Stimulated activated CD4-positive, alpha-beta T cell treated with anti-CD3 and anti-CD28 coated beads, Interleukin-1b, Interleukin-23, amount 100 ng/mL, for 48 hours (primary cell): ENCODE data around the gene MALRD1.

Source experiments
- DNase-seq: peaks from one replicate; pipeline ENCODE4 v3.0.0-alpha.2; 2020

The MALRD1 gene

DNA sequence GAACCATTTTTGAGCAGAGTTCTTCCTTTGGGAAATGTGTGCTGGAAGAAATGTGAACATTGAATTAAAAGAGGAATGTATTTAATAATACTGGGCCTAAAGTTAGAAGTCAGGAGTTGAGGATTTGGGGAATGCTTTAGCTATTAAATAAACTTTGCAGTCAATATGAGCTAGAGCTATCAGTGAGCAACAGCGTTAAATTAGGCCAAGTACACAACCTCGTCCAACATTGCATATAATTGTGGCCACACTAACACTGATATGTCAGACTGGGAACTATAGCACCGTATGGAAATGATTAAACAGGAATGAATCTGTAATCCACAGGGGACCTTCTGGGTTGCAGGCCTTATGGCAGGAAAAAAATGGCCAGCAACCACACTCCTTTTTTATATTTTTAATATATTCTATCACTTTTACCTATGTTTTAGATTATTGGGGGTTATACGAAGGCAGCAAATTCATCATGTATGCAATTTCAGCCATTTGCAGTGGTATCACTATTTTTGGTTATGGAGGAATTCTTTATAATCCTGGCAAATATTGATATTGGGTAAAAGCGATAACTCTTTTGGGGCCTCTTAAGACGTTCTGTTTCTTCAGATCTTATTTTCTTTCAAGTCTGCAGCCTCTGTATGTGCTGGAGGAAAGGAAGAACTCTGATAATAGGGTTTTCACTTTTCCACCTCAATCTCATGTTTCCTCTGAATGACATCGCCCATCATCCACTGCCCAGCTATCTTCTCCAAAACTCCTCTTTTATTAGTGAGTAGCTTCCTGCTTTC is 531.4 kb downstream of the MALRD1 start:
- no peak for DNase-seq

DNA sequence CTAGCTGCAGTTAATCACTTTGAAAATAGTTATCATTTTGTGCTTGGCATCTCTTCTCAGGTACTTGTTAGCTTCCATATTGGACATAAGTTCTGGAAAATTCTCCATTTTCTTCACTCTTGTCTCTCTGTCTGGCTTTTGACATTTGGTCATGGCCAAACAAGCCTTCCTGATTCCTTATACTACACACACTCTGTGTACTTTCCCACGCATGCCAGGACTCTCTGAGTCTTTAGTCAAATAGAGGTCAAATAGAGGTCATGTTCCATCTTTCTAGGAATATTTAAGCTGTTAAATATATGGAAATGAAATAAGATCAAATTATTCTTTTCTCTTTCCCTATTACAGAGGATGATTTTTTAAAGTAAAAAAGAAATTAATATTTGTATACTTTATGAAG is 532.1 kb downstream of the MALRD1 start:
- no peak for DNase-seq

DNA sequence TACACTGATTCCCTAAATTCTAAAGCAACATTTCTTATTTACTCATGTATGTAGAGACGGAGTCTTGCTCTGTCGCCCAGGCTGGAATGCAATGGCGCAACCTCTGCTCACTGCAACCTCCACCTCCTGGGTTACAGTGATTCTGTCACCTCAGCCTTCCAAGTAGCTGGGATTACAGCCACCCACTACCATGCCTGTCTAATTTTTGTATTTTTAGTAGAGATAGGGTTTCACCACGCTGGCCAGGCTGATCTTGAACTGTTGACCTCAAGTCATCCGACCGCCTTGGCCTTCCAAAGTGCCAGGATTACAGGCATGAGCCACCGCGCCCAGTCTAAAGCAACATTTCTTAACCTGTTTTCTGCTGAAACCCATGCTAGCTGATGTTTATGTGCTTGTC is 540.0 kb downstream of the MALRD1 start:
- no peak for DNase-seq

DNA sequence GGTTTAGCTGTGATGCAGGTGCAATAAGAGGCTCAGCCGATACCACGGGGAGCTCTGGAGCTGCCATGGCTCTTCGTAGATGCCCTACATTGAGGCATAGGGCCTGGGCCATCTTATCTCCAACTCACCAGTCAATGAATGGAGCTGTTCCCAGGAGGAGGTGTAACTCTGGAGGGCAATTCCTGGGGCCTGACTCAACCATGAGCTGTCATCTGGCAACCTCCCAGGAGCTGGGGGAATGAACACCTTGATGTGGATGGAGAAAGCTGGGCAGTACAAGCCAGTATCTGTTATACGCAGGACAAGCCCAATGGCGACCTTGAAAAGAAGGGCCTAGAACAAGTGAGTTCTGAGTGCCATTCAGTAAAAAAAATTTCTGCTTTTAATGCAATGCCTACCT is 543.7 kb downstream of the MALRD1 start:
- no peak for DNase-seq

- DNase-seq = no peak
Observed at GRCh38 chr10:19595212-19595845, 546.7 kb downstream of the MALRD1 start.

- DNase-seq = no peak
Observed at GRCh38 chr10:19605806-19606205, 557.2 kb downstream of the MALRD1 start.

DNA sequence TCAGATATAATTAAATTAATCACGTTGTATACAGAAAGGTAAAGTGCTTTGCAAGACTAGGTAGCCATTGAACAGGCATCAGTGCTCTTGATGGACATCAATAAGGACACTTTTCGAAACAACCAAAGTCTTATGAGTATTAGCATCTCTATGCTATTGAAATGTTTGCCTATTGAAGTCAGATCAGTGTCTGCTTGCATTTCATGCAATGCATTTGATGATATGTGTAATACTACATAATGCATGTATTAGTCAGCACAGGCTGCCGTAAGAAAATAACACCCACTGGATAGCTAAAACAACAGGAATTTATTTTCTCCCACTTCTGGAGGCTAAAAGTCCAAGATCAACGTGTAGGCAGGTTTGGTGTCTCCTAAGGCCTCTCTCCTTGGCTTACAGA is 558.4 kb downstream of the MALRD1 start:
- no peak for DNase-seq

DNA sequence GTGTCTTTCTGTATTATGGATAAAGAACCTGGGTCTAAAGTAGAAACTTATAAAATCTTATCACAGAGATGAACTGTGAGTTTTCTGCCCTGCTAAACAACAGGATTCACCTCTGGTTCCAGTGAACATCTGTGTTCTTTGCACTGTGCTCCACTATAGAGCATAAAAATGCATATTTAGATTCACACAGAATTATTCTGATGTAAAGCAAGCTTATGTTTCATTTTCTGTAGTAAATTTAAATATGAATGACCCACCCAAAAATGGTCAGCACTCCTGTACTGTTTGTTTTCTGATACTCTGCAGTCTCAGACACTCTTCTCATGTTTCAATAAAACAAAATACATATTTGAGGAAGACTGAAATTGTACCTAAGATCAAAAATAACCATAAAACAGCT is 563.2 kb downstream of the MALRD1 start:
- DNase-seq = no peak

DNA sequence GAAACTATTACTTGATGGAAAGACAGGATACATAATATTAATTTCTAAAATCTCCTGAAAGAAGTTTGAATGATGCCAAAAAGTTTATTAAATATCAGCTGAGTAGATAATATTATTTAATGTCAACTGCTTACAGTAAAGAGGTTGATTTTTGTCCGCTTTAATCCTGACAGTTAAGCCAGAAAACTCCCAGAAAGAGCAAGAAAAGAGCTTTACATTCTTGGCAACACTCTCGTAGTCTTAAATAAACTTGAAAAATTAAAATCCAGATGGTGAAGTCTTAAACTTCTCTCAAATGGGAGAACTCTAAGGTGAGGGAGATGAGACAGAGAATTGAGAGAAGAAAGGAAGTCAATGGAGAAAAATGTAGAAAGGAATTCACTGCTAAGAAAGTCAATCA is 568.4 kb downstream of the MALRD1 start:
- no peak for DNase-seq

GRCh38 chr10:19620811-19621210 is 572.2 kb downstream of the MALRD1 start:
- no peak for DNase-seq

DNA sequence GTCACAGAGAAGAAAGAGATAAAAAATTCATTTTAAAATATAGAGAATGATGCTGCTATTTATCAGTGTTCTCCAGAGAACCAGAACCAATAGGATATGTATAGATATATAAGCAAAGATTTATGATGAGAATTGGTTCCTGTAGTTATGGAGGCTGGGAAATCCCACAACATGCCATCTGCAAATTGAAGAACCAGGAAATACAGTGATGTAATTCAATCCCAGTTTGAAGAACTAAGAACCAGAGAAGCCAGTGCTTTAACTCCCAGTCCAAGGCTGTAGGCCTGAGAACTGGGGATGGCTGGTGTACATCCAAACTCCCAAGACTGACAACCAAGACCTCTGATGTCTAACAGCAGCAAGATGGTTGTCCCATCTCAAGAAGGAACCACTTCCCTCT is 574.7 kb downstream of the MALRD1 start:
- DNase-seq = no peak

DNA sequence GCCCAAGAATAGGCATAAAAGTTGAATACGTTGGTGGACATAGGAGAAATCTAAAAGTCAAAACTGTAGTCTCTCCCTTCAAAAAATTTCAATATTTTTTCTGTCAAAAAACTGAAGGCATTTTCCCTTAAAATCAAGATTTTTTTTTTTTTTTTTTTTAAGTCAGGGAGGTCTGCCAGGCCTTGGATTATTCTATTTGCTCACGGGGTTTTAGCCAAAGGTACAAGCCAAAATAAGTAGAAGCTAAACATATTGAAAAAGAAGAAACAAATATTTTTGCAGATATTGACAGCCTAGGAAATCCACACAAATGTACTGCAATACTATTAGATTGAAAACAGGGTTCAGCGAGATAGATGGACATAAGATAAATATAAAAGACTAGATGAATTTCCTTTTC is 577.6 kb downstream of the MALRD1 start:
- no peak for DNase-seq

- no peak for DNase-seq
Observed at GRCh38 chr10:19628767-19629560, 580.4 kb downstream of the MALRD1 start.

- no peak for DNase-seq
Observed at GRCh38 chr10:19629567-19629966, 581.0 kb downstream of the MALRD1 start.

DNA sequence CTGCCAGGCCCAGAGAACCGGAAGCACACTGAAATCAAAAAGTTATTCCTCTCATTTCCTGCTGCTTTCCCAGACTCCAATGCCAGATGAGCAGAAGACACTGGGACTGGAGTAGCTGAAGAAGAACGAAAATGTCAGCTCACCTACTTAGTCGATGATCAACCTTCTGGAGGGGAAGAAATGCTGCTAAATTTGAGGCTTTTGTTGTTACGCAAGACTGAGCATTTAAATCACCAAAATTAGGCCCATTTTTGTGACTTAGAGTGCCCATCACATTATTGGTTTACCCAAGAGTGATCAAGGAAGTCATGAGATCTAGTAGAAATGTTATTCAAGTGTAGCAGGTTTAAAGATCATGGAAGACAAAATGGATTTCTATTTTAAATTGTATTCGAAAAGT is 585.6 kb downstream of the MALRD1 start:
- DNase-seq = no peak

DNA sequence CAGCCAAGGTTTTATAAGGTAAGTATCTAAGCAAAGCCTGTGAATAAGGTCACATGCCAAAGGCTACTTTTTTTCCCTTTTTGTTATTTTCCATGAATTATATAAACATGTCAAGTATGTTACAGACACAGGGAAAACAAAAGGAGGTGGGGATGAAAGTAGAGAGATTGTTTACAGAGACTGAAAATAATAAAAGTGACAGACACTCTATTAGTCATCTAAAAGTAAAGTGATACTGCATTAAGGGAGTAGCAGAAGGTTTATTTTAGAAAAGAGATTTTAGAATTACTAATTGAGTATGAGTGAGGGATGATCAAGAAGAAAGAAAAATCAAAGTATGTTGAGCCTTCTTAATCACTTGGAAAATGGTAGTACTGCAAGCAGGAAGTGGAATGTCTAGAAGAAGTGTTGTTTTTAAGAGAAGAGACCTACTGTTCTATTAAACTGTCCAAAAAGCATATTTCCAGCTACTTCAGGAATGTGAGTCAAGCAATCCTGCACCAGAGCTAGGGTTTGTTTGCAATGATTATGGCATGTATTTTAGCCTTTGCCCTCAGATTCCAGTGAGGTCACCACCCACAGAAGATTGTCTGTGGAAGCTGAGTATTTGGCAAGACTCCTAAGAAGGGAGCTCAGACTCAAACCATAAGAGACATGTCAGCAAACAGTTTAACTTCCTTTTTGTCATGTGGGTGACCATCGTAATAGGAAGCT is 589.7 kb downstream of the MALRD1 start:
- DNase-seq = no peak

- DNase-seq = no peak
Observed at GRCh38 chr10:19638896-19639233, 590.3 kb downstream of the MALRD1 start.

- no peak for DNase-seq
Observed at GRCh38 chr10:19640566-19641263, 592.1 kb downstream of the MALRD1 start.

DNA sequence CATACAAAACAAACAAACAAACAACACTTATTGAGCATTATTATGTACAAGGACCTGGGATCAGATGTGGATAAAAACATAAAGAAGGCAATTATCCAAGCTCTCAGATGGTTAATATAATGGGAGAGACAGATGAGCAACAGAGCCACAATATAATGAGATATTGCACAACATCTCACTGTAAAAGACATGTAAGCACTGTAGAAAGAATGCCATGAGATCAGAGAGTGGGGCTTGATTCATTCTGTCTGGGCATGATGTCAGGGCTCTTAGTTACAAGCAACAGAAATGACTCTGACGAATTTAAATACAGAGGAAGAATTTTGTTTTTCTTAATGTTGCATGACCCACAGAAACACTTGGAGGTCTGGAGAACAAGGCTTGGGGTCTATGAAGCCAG is 602.9 kb downstream of the MALRD1 start:
- no peak for DNase-seq

DNA sequence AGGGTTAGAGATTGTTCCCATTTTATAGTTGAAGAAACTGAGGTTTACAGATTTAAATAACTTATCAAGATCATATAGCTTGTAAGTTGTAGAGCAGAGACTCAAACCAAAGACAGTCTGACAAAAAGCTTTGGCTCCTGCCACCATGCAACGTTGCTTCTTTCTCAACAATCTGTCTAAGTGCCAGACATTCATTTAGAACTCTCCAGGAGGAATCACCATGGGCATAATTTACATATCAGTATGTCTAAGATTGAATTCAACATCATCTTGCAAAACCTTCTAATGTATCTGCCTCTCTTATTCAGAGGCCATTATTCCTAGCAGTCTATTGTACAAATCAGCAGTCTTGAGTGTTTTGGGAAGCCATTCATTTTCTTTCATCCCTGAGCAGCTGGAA is 604.1 kb downstream of the MALRD1 start:
- no peak for DNase-seq

DNA sequence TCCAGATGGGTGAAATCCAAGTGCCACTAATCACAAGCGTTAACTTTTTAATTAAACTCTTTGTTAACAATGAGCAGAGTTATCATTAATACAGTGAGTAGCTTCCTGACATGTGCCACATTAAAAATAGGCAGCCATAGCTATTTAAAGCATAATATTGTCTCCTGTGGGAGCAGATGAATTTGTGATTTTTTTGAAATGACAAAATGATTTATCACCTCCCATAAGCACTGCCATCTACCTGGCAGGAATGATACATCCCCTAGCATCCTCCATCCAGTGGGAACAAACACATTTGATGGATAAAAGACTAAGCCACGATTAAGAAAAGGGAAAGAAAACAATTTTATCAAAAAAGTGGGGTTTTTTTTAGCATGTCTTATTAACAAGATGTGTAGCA is 605.3 kb downstream of the MALRD1 start:
- DNase-seq = no peak

DNA sequence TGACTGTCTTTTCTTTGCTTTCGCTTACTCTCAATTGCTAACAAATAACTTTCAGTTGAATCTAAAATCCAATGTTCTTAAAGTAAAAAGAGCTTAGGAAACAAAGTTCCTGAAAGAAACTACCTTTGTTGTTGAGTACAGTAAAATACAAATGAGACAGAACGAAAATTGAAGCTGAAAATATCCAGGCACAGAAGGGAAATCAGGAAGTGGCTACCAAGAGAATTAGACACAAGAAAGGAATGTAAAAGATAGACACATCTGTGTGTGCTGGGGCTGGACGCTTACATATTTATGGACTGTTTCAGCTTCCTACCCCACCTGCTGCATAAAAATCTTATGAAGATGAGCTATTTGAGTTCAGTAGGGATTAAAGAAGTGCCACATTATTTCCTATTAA is 606.0 kb downstream of the MALRD1 start:
- no peak for DNase-seq
